Thyroid gland (tissue), 4 donors: Measurements from ENCODE around the gene KIDINS220. TPM values are rescaled to one million over a fixed set of nuclear protein-coding genes. Genes with fewer than 3 reads are reported as not detected.

ENCODE experiments used
- DNase-seq, 2 donors: peaks; one replicate each; pipeline ENCODE4 v3.0.0-alpha.2; 2019
- H3K27ac ChIP-seq, 3 donors: fragments of 200-600 bp; sonication (generic); 1 replicate in 2 of 3; 2 replicates in 1 of 3; pipeline ENCODE4 v1.5.1; 2016 to 2019; ENCODE audit warnings: mild to moderate bottlenecking in 1 of 3, moderate library complexity in 1 of 3
- H3K27me3 ChIP-seq: fragments of 200-600 bp; sonication (generic); one replicate; pipeline ENCODE4 v1.5.1; 2019
- H3K36me3 ChIP-seq, 2 donors: fragments of 200-600 bp; sonication (generic); one replicate each; pipeline ENCODE4 v1.5.1; 2016 to 2019
- H3K4me1 ChIP-seq, 2 donors: fragments of 200-600 bp; sonication (generic); one replicate each; pipeline ENCODE4 v1.5.1; 2017 to 2019
- H3K4me3 ChIP-seq, 3 donors: fragments of 200-600 bp; sonication (generic); replicated peaks in 1 of 3; 1 replicate in 2 of 3; 2 replicates in 1 of 3; pipeline ENCODE4 v1.5.1; 2016; ENCODE audit warnings: mild to moderate bottlenecking in 1 of 3
- H3K9me3 ChIP-seq: fragments of 200-600 bp; sonication (generic); one replicate; pipeline ENCODE4 v1.5.1; 2017
- POLR2A ChIP-seq, 2 donors: fragments of 450-650 bp; IDR thresholded peaks; one replicate each; pipeline ENCODE4 v1.6.1; 2017; ENCODE audit warnings: antibody characterized with exemption in 2 of 2, mild to moderate bottlenecking in 2 of 2, moderate library complexity in 1 of 2
- WGBS, 2 donors: methylation state at CpG; one replicate each; pipeline ENCODE4 v1.1.5; 2017; 5-methylcytosine and 5-hydroxymethylcytosine counted together
- intact Hi-C: fragments of 100-400 bp; cut with DNase I; formaldehyde crosslinking; loops from one replicate; pipeline ENCODE4 v1.15.1; 2023
- total RNA-seq, 4 donors: library from RNA; depleted of rRNA; stranded (reverse); fragments of >200 nt; gene quantifications; one replicate each; pipeline ENCODE4 v1.2.3, GENCODE V29; 2016
- TF ChIP-seq, protein P1 (sequence below), 6 experiments: fragments of 200-600 bp in 3 of 6; fragments of 450-650 bp in 3 of 6; sonication (generic) in 3 of 6; IDR thresholded peaks; one replicate each; pipeline ENCODE4 v1.5.1; 2016 to 2019; ENCODE audit warnings: antibody characterized with exemption in 6 of 6, mild to moderate bottlenecking in 2 of 6, inconsistent platforms in 1 of 6, moderate library complexity in 1 of 6

Gene KIDINS220
- total RNA-seq, 4 donors from 2014 or later = 74.0 to 140 (median 79.3) TPM

DNA sequence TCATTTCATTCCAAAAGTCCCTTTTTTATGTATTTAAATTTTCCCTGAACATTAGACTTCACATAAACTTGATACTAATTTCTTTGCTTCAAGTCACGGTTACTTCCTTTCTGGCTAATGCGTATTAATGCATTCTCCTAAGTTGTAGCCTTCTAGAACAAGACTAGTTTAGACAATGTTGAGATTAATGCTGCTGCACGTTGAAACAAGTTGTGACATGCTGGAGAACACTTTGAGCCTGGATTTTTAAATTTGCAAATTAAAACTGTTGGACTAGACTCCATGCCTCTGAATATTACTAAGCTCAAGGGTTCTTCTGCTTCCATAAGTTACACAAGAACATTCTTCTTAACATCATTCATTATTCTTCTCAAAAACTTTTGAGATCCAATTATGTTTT lies 126.5 kb downstream of the KIDINS220 start:
- TF ChIP-seq, protein P1, sequence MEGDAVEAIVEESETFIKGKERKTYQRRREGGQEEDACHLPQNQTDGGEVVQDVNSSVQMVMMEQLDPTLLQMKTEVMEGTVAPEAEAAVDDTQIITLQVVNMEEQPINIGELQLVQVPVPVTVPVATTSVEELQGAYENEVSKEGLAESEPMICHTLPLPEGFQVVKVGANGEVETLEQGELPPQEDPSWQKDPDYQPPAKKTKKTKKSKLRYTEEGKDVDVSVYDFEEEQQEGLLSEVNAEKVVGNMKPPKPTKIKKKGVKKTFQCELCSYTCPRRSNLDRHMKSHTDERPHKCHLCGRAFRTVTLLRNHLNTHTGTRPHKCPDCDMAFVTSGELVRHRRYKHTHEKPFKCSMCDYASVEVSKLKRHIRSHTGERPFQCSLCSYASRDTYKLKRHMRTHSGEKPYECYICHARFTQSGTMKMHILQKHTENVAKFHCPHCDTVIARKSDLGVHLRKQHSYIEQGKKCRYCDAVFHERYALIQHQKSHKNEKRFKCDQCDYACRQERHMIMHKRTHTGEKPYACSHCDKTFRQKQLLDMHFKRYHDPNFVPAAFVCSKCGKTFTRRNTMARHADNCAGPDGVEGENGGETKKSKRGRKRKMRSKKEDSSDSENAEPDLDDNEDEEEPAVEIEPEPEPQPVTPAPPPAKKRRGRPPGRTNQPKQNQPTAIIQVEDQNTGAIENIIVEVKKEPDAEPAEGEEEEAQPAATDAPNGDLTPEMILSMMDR (IDR thresholded peaks at IDR 0.05) = no peak
- no peak for TF ChIP-seq POLR2A (IDR thresholded peaks at IDR 0.05)
- intact Hi-C loops = no loop called here
- no peak overlapping the region for H3K27ac ChIP-seq
- no peaks in the 10 kb centered on the region for H3K9me3 ChIP-seq
- WGBS, 2 donors = 75 to 81% methylated on average over 3 of the region's 3 CpGs
- H3K27me3 ChIP-seq = no peaks in the 10 kb centered on the region
- H3K4me1 ChIP-seq = no peaks in the 10 kb centered on the region
- no peak overlapping the region for H3K4me3 ChIP-seq
- DNase-seq = no peak
- no peaks in the 10 kb centered on the region for H3K36me3 ChIP-seq

DNA sequence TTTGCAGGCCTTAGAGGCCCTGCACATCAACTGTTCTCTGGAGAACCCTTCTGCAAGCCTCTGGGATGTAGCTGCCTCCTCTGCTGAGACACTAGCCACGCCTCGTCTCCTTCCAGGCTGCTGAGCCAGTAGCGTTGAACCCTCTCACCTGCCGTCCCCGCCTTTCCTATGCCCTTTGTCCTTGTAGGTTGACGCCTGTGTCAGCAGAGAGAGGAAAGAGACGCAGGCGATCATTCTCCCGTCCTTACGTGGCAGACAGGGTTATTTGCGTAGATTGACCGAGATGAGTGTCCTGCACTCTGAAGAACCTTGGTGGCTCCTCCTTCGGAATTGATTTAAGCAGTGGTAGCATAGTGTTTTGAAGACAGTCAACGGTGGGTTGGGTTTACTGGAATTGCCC lies 127.8 kb downstream of the KIDINS220 start:
- Histone ChIP-seq H3K27ac (no peak overlapping the region), H3K4me1 (no peaks in the 10 kb centered on the region), H3K27me3 (no peaks in the 10 kb centered on the region), H3K9me3 (no peaks in the 10 kb centered on the region), H3K4me3 (no peak overlapping the region), H3K36me3 (no peaks in the 10 kb centered on the region)
- TF ChIP-seq, protein P1 (IDR thresholded peaks at IDR 0.05) = no peak
- no peak for TF ChIP-seq POLR2A (IDR thresholded peaks at IDR 0.05)
- intact Hi-C loops = no loop called here
- no peak for DNase-seq
- WGBS, 2 donors = 88 to 89% methylated on average over 14 of the region's 14 CpGs

DNA sequence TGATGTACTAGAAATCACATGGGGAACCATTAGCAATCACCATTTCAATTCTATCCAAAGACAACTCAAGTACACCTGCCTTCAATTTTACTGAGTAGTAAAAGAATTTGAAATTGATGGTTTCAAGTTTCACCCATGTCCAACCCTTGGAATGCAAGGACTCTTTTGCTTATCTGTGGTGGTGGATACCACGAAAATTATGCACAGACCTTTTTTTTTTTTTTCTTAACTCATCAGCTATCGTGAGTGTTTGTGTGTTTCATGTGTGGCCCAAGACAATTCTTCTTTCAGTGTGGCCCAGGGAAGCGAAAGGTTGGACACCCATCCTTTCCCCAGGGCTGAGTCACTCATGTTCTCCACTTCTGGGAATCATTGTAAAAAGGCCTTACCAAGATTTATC lies 132.5 kb downstream of the KIDINS220 start:
- intact Hi-C loops = no loop called here
- Histone ChIP-seq H3K4me1 (no peaks in the 10 kb centered on the region), H3K36me3 (no peaks in the 10 kb centered on the region), H3K27me3 (no peaks in the 10 kb centered on the region), H3K9me3 (no peaks in the 10 kb centered on the region), H3K27ac (no peak overlapping the region), H3K4me3 (no peak overlapping the region)
- TF ChIP-seq POLR2A (IDR thresholded peaks at IDR 0.05) = no peak
- TF ChIP-seq, protein P1 (IDR thresholded peaks at IDR 0.05) = no peak
- no peak for DNase-seq
- 67 to 82% methylated on average over 3 of the region's 3 CpGs for WGBS, 2 donors

DNA sequence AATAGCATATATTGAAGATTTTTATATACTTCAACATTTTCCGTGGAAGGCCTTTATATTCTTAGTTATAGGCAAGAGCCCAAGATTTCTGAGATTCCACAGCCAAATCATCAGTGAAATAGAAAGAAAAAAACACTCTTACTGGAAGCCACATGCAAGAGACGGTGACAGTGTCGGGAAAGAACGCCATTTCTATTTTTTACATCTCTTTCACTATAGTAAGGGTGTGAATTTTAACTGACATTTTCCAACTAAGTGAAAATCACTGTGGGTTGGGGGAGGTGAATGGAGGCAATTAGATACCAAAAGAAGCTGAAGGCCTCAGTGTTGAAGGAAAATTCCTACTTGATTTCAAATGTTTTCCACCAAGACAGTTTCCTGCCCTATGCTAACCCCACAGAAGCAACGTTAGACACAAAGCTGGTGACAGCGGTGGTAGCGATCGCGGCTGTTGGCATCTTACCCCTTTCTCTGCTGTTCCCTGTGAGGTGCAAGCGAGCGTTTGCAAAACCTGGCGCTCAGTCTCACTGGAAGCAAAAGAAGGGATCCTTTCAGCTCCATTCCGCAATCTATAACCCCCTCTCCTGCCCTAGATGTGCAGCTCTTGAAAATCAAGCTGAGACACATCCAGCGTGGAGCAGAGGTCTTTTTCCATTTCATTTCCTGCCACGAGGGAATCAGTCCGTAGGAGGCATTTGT lies 135.6 kb downstream of the KIDINS220 start:
- Histone ChIP-seq H3K4me1 (no peaks in the 10 kb centered on the region), H3K9me3 (no peaks in the 10 kb centered on the region), H3K36me3 (no peaks in the 10 kb centered on the region), H3K27ac (no peak overlapping the region), H3K4me3 (no peak overlapping the region), H3K27me3 (no peaks in the 10 kb centered on the region)
- TF ChIP-seq POLR2A (IDR thresholded peaks at IDR 0.05) = no peak
- TF ChIP-seq, protein P1 (IDR thresholded peaks at IDR 0.05) = no peak
- WGBS, 2 donors = 85 to 89% methylated on average over 16 of the region's 16 CpGs
- no peak for DNase-seq
- intact Hi-C loops = no loop called here

DNA sequence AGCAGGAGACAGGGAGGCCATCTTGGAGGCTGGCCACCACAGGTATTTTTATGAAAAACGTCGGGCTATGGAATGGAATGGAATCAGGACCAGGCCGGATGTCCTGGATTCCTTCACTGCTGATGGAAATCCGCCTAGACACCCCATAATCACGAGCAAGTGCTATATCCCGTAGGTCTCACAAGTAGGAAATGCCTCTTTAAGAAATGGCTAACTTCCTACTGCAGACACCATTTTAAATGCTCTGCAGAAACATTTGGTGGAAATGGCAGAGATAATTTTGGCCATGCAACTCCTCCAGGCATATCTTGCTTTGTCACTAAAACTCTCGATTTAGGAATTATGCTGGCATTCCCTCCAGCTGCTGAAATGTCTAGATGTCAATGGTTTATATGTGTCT lies 137.6 kb downstream of the KIDINS220 start:
- WGBS, 2 donors = 91 to 92% methylated on average over 7 of the region's 7 CpGs
- intact Hi-C loops = no loop called here
- no peak for DNase-seq
- no peaks in the 10 kb centered on the region for H3K27me3 ChIP-seq
- H3K36me3 ChIP-seq = no peaks in the 10 kb centered on the region
- no peak overlapping the region for H3K27ac ChIP-seq
- H3K4me3 ChIP-seq = no peak overlapping the region
- TF ChIP-seq POLR2A (IDR thresholded peaks at IDR 0.05) = no peak
- TF ChIP-seq, protein P1 (IDR thresholded peaks at IDR 0.05) = no peak
- no peaks in the 10 kb centered on the region for H3K4me1 ChIP-seq
- no peaks in the 10 kb centered on the region for H3K9me3 ChIP-seq
